ENCODE measurements around the gene EPS8L2. TPM values are rescaled to one million over a fixed set of nuclear protein-coding genes. Genes with fewer than 3 reads are reported as not detected.

EPS8L2 gene
- total and polyA plus RNA-seq, 2 of the 13 experiments (the other 11 are each of a cell fraction or from before 2014, with no cell fraction given) = 89.3 to 416 TPM

- TF ChIP-seq HOXA3 (CRISPR knock-in tag; IDR thresholded peaks at IDR 0.05) = 0 out of 2 replicates have a peak, but pooled peaks have one; percentile 11
- peak; percentile 6 for TF ChIP-seq AGO2 (optimal IDR thresholded peaks at IDR 0.05; ENCODE audit: low read depth, low read length)
- no peak for TF ChIP-seq ZBTB8A (CRISPR knock-in tag; IDR thresholded peaks at IDR 0.05; ENCODE audit: borderline replicate concordance, low read depth)
- TF ChIP-seq RBFOX2 (IDR thresholded peaks at IDR 0.05; ENCODE audit: low read depth, low read length) = peak; percentile 48; the same call in 1 of the 2 replicates
- Histone ChIP-seq H3K27ac (ENCODE audit: extremely low read length, insufficient read depth, low read length) (no peak overlapping the region), H3K79me2 (ENCODE audit: insufficient read depth, low read length) (peaks cover 12% of the 10 kb centered on the region), H3K4me2 (ENCODE audit: low read depth, low read length) (no peak overlapping the region), H3K4me1 (ENCODE audit: insufficient read depth, low read length) (0 out of 2 replicates have a peak, but pooled peaks cover 10% of the 10 kb centered on the region), H3K9ac (ENCODE audit: insufficient read depth, low read depth, low read length) (no peak overlapping the region), H3K9me3 (ENCODE audit: low read length) (no peaks in the 10 kb centered on the region), H3K27me3 (ENCODE audit: control insufficient read depth in 1 of 2, insufficient read depth in 2 of 2, low read length in 2 of 2) (no peaks in the 10 kb centered on the region), H3K36me3 (replicated peaks in 1 of 2; ENCODE audit: control insufficient read depth in 1 of 2, insufficient read depth in 2 of 2, low read length in 2 of 2) (peaks cover 25 to 55% of the 10 kb centered on the region in 2 experiments), H2AFZ (ENCODE audit: low read length) (no peak overlapping the region), H3K4me3 (replicated peaks in 1 of 3; ENCODE audit: insufficient read depth in 1 of 3, low read depth in 2 of 3, low read length in 3 of 3) (no peak overlapping the region), H4K20me1 (ENCODE audit: insufficient read depth, low read length) (peaks cover 12% of the 10 kb centered on the region; the same call in 1 of the 2 replicates)
- in situ Hi-C loops (cut with HindIII; ENCODE audit: extremely low pct_ligation_motif_present, low pct_unique_long_range_greater_than_20kb) (no loop called here), intact Hi-C loops (cut with micrococcal nuclease; ENCODE audit: unreplicated experiment) (no loop called here)
- ChIA-PET POLR2A (interaction anchor here (0.7 to 12.6 kb wide), 4 partner anchors 9 to 25 kb away, joined by 3 to 203 read pairs (median 13); partner anchors contain the start of genes DEAF1, EPS8L2 and TMEM80), CTCF (ENCODE audit: low intra/inter-chr PET ratio, low total read pairs) (no interaction called here)
- no peak for DNase-seq (ENCODE audit: low spot score)
- FAIRE-seq = no peak
- BruUV-seq (replicated peaks) = no TSS peak
- no peak for ATAC-seq
- 97% methylated on average over 42 of the region's 53 CpGs for WGBS (ENCODE audit: low lambda C conversion rate)
Measured at GRCh38 chr11:720642-721246, 14.7 kb downstream of the EPS8L2 start.

GRCh38 chr11:721247-721740 lies 15.3 kb downstream of the EPS8L2 start:
- TSS peak; percentile 39 for BruUV-seq (replicated peaks)
- H3K4me2 ChIP-seq (ENCODE audit: low read depth, low read length) = no peak overlapping the region
- ATAC-seq = no peak
- no peak overlapping the region for H3K27ac ChIP-seq (ENCODE audit: extremely low read length, insufficient read depth, low read length)
- no peak for DNase-seq (ENCODE audit: low spot score)
- FAIRE-seq = no peak
- in situ Hi-C loops (cut with HindIII; ENCODE audit: extremely low pct_ligation_motif_present, low pct_unique_long_range_greater_than_20kb) (no loop called here), intact Hi-C loops (cut with micrococcal nuclease; ENCODE audit: unreplicated experiment) (no loop called here)
- peaks cover 11% of the 10 kb centered on the region for H3K79me2 ChIP-seq (ENCODE audit: insufficient read depth, low read length)
- POLR2A ChIA-PET = interaction anchor here (1.3 to 12.6 kb wide), 3 partner anchors 10 to 25 kb away, joined by 4 to 203 read pairs (median 22); partner anchors contain the start of genes DEAF1, EPS8L2 and TMEM80
- no peak overlapping the region for H3K9ac ChIP-seq (ENCODE audit: insufficient read depth, low read depth, low read length)
- WGBS (ENCODE audit: low lambda C conversion rate) = 96% methylated on average over 11 of the region's 28 CpGs
- no peaks in the 10 kb centered on the region for H3K9me3 ChIP-seq (ENCODE audit: low read length)
- 0 out of 2 replicates have a peak, but pooled peaks cover 10% of the 10 kb centered on the region for H3K4me1 ChIP-seq (ENCODE audit: insufficient read depth, low read length)
- peaks cover 25 to 55% of the 10 kb centered on the region in 2 experiments for H3K36me3 ChIP-seq (replicated peaks in 1 of 2; ENCODE audit: control insufficient read depth in 1 of 2, insufficient read depth in 2 of 2, low read length in 2 of 2)
- peaks cover 12% of the 10 kb centered on the region; the same call in 1 of the 2 replicates for H4K20me1 ChIP-seq (ENCODE audit: insufficient read depth, low read length)
- no peaks in the 10 kb centered on the region for H3K27me3 ChIP-seq (ENCODE audit: control insufficient read depth in 1 of 2, insufficient read depth in 2 of 2, low read length in 2 of 2)
- no peak overlapping the region for H3K4me3 ChIP-seq (replicated peaks in 1 of 3; ENCODE audit: insufficient read depth in 1 of 3, low read depth in 2 of 3, low read length in 3 of 3)
- TF ChIP-seq PRDM15 (CRISPR knock-in tag; IDR thresholded peaks at IDR 0.05) (no peak), AGO2 (optimal IDR thresholded peaks at IDR 0.05; ENCODE audit: low read depth, low read length) (peak; percentile 68)
- no peak overlapping the region for H2AFZ ChIP-seq (ENCODE audit: low read length)
- CTCF ChIA-PET (ENCODE audit: low intra/inter-chr PET ratio, low total read pairs) = no interaction called here

Measured in HepG2 (cell line).